Activated naive CD8-positive, alpha-beta T cell treated with anti-CD3 and anti-CD28 coated beads, Interleukin-2, amount 10 ng/mL, durations not matched to agents 7 days and 5 days (primary cell): Measurements from ENCODE around the gene CSRNP3. TPM values are rescaled to one million over a fixed set of nuclear protein-coding genes. Genes with fewer than 3 reads are reported as not detected.

Experiments used
- ATAC-seq: fragments of 150-1000 bp; cut with Tn5 transposase; one replicate; pipeline ENCODE4 v1.10.0; 2021; ENCODE audit warnings: low read depth, moderate library complexity
- POLR2A ChIA-PET: fragments of 350-600 bp; sonication (Branson Sonifier 250); formaldehyde crosslinking; loops from one replicate; lab custom pipeline; 2021; ENCODE audit warnings: antibody characterized with exemption; lab: Charles Lee
- DNase-seq: peaks from one replicate; pipeline ENCODE4 v3.0.0; 2021
- H3K27ac Mint-ChIP-seq: one replicate; pipeline ENCODE4 v1.8.0; 2022; ENCODE audit warnings: mild to moderate bottlenecking, mixed read lengths
- H3K27me3 Mint-ChIP-seq: one replicate; pipeline ENCODE4 v1.8.0; 2022; ENCODE audit warnings: mild to moderate bottlenecking, moderate library complexity, mixed read lengths
- H3K36me3 Mint-ChIP-seq: one replicate; pipeline ENCODE4 v1.8.0; 2021; ENCODE audit warnings: mild to moderate bottlenecking, mixed read lengths
- H3K4me1 Mint-ChIP-seq: one replicate; pipeline ENCODE4 v1.8.0; 2021; ENCODE audit warnings: mixed read lengths
- H3K4me3 Mint-ChIP-seq: one replicate; pipeline ENCODE4 v1.8.0; 2022; ENCODE audit warnings: mild to moderate bottlenecking, moderate library complexity, mixed read lengths
- H3K9me3 Mint-ChIP-seq: one replicate; pipeline ENCODE4 v1.8.0; 2021; ENCODE audit warnings: mixed read lengths
- total RNA-seq, 2 experiments: library from RNA; stranded (reverse); gene quantifications; one replicate each; pipeline ENCODE4 v1.2.3, GENCODE V29; 2021

CSRNP3 gene
- not detected for total RNA-seq

- Mint-ChIP-seq H3K27me3 (peaks cover 4% of the 10 kb centered on the region), H3K36me3 (no peaks in the 10 kb centered on the region), H3K4me1 (no peaks in the 10 kb centered on the region), H3K4me3 (no peak within 1 kb of the TSS), H3K27ac (no peak within 1 kb of the TSS), H3K9me3 (no peaks in the 10 kb centered on the region)
- POLR2A ChIA-PET = no interaction called here
- DNase-seq (no peak), ATAC-seq (no peak)
These were observed at the start of gene CSRNP3 for GRCh38 chr2:165469417-165469816. CSRNP3 (plus strand) TSS chr2:165469698; CDS start chr2:165595066, 125,368 bp downstream.

- Mint-ChIP-seq H3K4me1 (no peaks in the 10 kb centered on the region), H3K4me3 (no peak overlapping the region), H3K27me3 (no peaks in the 10 kb centered on the region), H3K9me3 (peaks cover 6% of the 10 kb centered on the region), H3K27ac (no peak overlapping the region), H3K36me3 (peaks cover 2% of the 10 kb centered on the region)
- ATAC-seq = no peak
- POLR2A ChIA-PET = no interaction called here
- no peak for DNase-seq
These were observed 49.3 kb upstream of the CSRNP3 start for GRCh38 chr2:165420231-165420630.

GRCh38 chr2:165423081-165423480 is 46.4 kb upstream of the CSRNP3 start:
- Mint-ChIP-seq H3K27me3 (no peaks in the 10 kb centered on the region), H3K4me3 (no peak overlapping the region), H3K36me3 (peaks cover 2% of the 10 kb centered on the region), H3K27ac (no peak overlapping the region), H3K9me3 (peaks cover 6% of the 10 kb centered on the region), H3K4me1 (no peaks in the 10 kb centered on the region)
- ATAC-seq = no peak
- POLR2A ChIA-PET = no interaction called here
- no peak for DNase-seq

GRCh38 chr2:165425556-165425955 is 43.9 kb upstream of the CSRNP3 start:
- no peak for DNase-seq
- Mint-ChIP-seq H3K4me1 (no peaks in the 10 kb centered on the region), H3K36me3 (peaks cover 2% of the 10 kb centered on the region), H3K27ac (no peak overlapping the region), H3K9me3 (peaks cover 6% of the 10 kb centered on the region), H3K4me3 (no peak overlapping the region), H3K27me3 (no peaks in the 10 kb centered on the region)
- ATAC-seq = no peak
- POLR2A ChIA-PET = no interaction called here

- H3K36me3 Mint-ChIP-seq = peaks cover 2% of the 10 kb centered on the region
- H3K4me3 Mint-ChIP-seq = no peak overlapping the region
These were observed 41.8 kb upstream of the CSRNP3 start for GRCh38 chr2:165427686-165428085.

GRCh38 chr2:165428926-165429325 is 40.6 kb upstream of the CSRNP3 start:
- POLR2A ChIA-PET = no interaction called here
- no peaks in the 10 kb centered on the region for H3K9me3 Mint-ChIP-seq

More at GRCh38 chr2:165427686-165428085, 41.8 kb upstream of the CSRNP3 start:
- DNase-seq (no peak), ATAC-seq (no peak)
- H3K27ac Mint-ChIP-seq = no peak overlapping the region
- H3K9me3 Mint-ChIP-seq = peaks cover 2% of the 10 kb centered on the region
- H3K4me1 Mint-ChIP-seq = no peaks in the 10 kb centered on the region
- no peaks in the 10 kb centered on the region for H3K27me3 Mint-ChIP-seq
- POLR2A ChIA-PET = no interaction called here

GRCh38 chr2:165431014-165431413 is 38.5 kb upstream of the CSRNP3 start:
- H3K9me3 Mint-ChIP-seq = no peaks in the 10 kb centered on the region
- POLR2A ChIA-PET = no interaction called here
- H3K4me1 Mint-ChIP-seq = no peaks in the 10 kb centered on the region
- DNase-seq (no peak), ATAC-seq (no peak)
- H3K27me3 Mint-ChIP-seq = peaks cover 4% of the 10 kb centered on the region
- no peaks in the 10 kb centered on the region for H3K36me3 Mint-ChIP-seq
- no peak overlapping the region for H3K4me3 Mint-ChIP-seq
- no peak overlapping the region for H3K27ac Mint-ChIP-seq

More at GRCh38 chr2:165428926-165429325, 40.6 kb upstream of the CSRNP3 start:
- Mint-ChIP-seq H3K27me3 (no peaks in the 10 kb centered on the region), H3K27ac (no peak overlapping the region), H3K4me3 (no peak overlapping the region), H3K36me3 (no peaks in the 10 kb centered on the region), H3K4me1 (no peaks in the 10 kb centered on the region)
- DNase-seq (no peak), ATAC-seq (no peak)

- H3K4me3 Mint-ChIP-seq = no peak overlapping the region
- no peaks in the 10 kb centered on the region for H3K36me3 Mint-ChIP-seq
- no peaks in the 10 kb centered on the region for H3K4me1 Mint-ChIP-seq
- H3K27me3 Mint-ChIP-seq = peaks cover 4% of the 10 kb centered on the region
- ATAC-seq (no peak), DNase-seq (no peak)
- H3K27ac Mint-ChIP-seq = no peak overlapping the region
- no peaks in the 10 kb centered on the region for H3K9me3 Mint-ChIP-seq
- POLR2A ChIA-PET = no interaction called here
These were observed 37.1 kb upstream of the CSRNP3 start for GRCh38 chr2:165432234-165432966.

GRCh38 chr2:165434865-165435496 is 34.5 kb upstream of the CSRNP3 start:
- Mint-ChIP-seq H3K27me3 (peaks cover 4% of the 10 kb centered on the region), H3K27ac (no peak overlapping the region), H3K4me3 (no peak overlapping the region), H3K4me1 (no peaks in the 10 kb centered on the region), H3K36me3 (no peaks in the 10 kb centered on the region), H3K9me3 (no peaks in the 10 kb centered on the region)
- POLR2A ChIA-PET = no interaction called here
- no peak for DNase-seq
- no peak for ATAC-seq

GRCh38 chr2:165435611-165436010 is 33.9 kb upstream of the CSRNP3 start:
- ATAC-seq = no peak
- Mint-ChIP-seq H3K27ac (no peak overlapping the region), H3K27me3 (peaks cover 4% of the 10 kb centered on the region), H3K9me3 (no peaks in the 10 kb centered on the region), H3K36me3 (no peaks in the 10 kb centered on the region), H3K4me3 (no peak overlapping the region), H3K4me1 (no peaks in the 10 kb centered on the region)
- POLR2A ChIA-PET = no interaction called here
- no peak for DNase-seq

- POLR2A ChIA-PET = no interaction called here
- Mint-ChIP-seq H3K36me3 (no peaks in the 10 kb centered on the region), H3K27ac (no peak overlapping the region), H3K27me3 (peaks cover 4% of the 10 kb centered on the region), H3K9me3 (no peaks in the 10 kb centered on the region), H3K4me1 (no peaks in the 10 kb centered on the region), H3K4me3 (no peak overlapping the region)
- DNase-seq = no peak
- no peak for ATAC-seq
These were observed 32.9 kb upstream of the CSRNP3 start for GRCh38 chr2:165436559-165436958.

- POLR2A ChIA-PET = no interaction called here
- ATAC-seq (no peak), DNase-seq (no peak)
- no peak overlapping the region for H3K4me3 Mint-ChIP-seq
- H3K36me3 Mint-ChIP-seq = no peaks in the 10 kb centered on the region
- H3K4me1 Mint-ChIP-seq = peaks cover 3% of the 10 kb centered on the region
- H3K27ac Mint-ChIP-seq = no peak overlapping the region
- no peaks in the 10 kb centered on the region for H3K9me3 Mint-ChIP-seq
- no peaks in the 10 kb centered on the region for H3K27me3 Mint-ChIP-seq
These were observed 29.1 kb upstream of the CSRNP3 start for GRCh38 chr2:165440367-165440766.

- Mint-ChIP-seq H3K27ac (no peak overlapping the region), H3K4me3 (no peak overlapping the region), H3K9me3 (no peaks in the 10 kb centered on the region), H3K36me3 (no peaks in the 10 kb centered on the region), H3K27me3 (peaks cover 3% of the 10 kb centered on the region), H3K4me1 (peaks cover 3% of the 10 kb centered on the region)
- POLR2A ChIA-PET = no interaction called here
- DNase-seq (no peak), ATAC-seq (no peak)
These were observed 26.0 kb upstream of the CSRNP3 start for GRCh38 chr2:165443511-165443910.

GRCh38 chr2:165448406-165448805 is 21.1 kb upstream of the CSRNP3 start:
- Mint-ChIP-seq H3K4me3 (no peak overlapping the region), H3K4me1 (peaks cover 3% of the 10 kb centered on the region), H3K27me3 (peaks cover 3% of the 10 kb centered on the region), H3K36me3 (no peaks in the 10 kb centered on the region), H3K27ac (no peak overlapping the region), H3K9me3 (no peaks in the 10 kb centered on the region)
- POLR2A ChIA-PET = no interaction called here
- no peak for ATAC-seq
- DNase-seq = no peak
